H9 (cell line): ENCODE measurements around the gene EVL. TPM values are rescaled to one million over a fixed set of nuclear protein-coding genes. Genes with fewer than 3 reads are reported as not detected.

Experiments
- DNase-seq: peaks from one replicate; pipeline ENCODE4 v3.0.0-alpha.2; 2017
- H2AFZ ChIP-seq: one replicate; pipeline ENCODE4 v1.6.1; 2013; ENCODE audit warnings: mild to moderate bottlenecking, low read length, control low read depth, moderate library complexity
- H2AK5ac ChIP-seq: 2 replicates; pipeline ENCODE4 v1.6.1; 2013; ENCODE audit warnings: low read length, control low read depth, mixed read lengths; ENCODE audit not compliant: insufficient read length
- H2BK120ac ChIP-seq: one replicate; pipeline ENCODE4 v1.6.1; 2013; ENCODE audit warnings: low read depth, mild to moderate bottlenecking, low read length, control low read depth, inconsistent platforms; ENCODE audit not compliant: poor library complexity, severe bottlenecking
- H2BK12ac ChIP-seq: 2 replicates; pipeline ENCODE4 v1.6.1; 2013; ENCODE audit warnings: low read length, control low read depth, mixed read lengths, low read depth; ENCODE audit not compliant: insufficient read length
- H2BK15ac ChIP-seq: 2 replicates; pipeline ENCODE4 v1.6.1; 2013; ENCODE audit warnings: low read depth, low read length, control low read depth
- H2BK20ac ChIP-seq: one replicate; pipeline ENCODE4 v1.6.1; 2013; ENCODE audit warnings: low read depth, mild to moderate bottlenecking, low read length, control low read depth, inconsistent platforms; ENCODE audit not compliant: poor library complexity, severe bottlenecking
- H2BK5ac ChIP-seq: 2 replicates; pipeline ENCODE4 v1.6.1; 2013; ENCODE audit warnings: low read length, control low read depth, mixed read lengths; ENCODE audit not compliant: insufficient read length
- H3K14ac ChIP-seq: 2 replicates; pipeline ENCODE4 v1.6.1; 2013; ENCODE audit warnings: low read length, control low read depth; ENCODE audit not compliant: insufficient read depth
- H3K18ac ChIP-seq: 2 replicates; pipeline ENCODE4 v1.6.1; 2013; ENCODE audit warnings: low read depth, mild to moderate bottlenecking, mixed read lengths, low read length, control low read depth; ENCODE audit not compliant: insufficient read length
- H3K23ac ChIP-seq: 2 replicates; pipeline ENCODE4 v1.6.1; 2013; ENCODE audit warnings: low read length, control low read depth, mixed read lengths, low read depth; ENCODE audit not compliant: insufficient read length
- H3K23me2 ChIP-seq: 2 replicates; pipeline ENCODE4 v1.6.1; 2013; ENCODE audit warnings: low read depth, mild to moderate bottlenecking, mixed read lengths, low read length, control low read depth; ENCODE audit not compliant: insufficient read length, poor library complexity, severe bottlenecking
- H3K27ac ChIP-seq: 2 replicates; pipeline ENCODE4 v1.5.1; 2013; ENCODE audit warnings: low read length, control low read depth, mixed read lengths, low read depth; ENCODE audit not compliant: insufficient read length
- H3K27me3 ChIP-seq: 2 replicates; pipeline ENCODE4 v1.6.1; 2013; ENCODE audit warnings: low read length, control low read depth, inconsistent platforms; ENCODE audit not compliant: insufficient read depth
- H3K4ac ChIP-seq: 2 replicates; pipeline ENCODE4 v1.6.1; 2013; ENCODE audit warnings: low read depth, mild to moderate bottlenecking, control low read depth, inconsistent platforms, low read length, moderate library complexity
- H3K4me1 ChIP-seq: 2 replicates; pipeline ENCODE4 v1.6.1; 2013; ENCODE audit warnings: low read length, control low read depth, inconsistent platforms; ENCODE audit not compliant: insufficient read depth
- H3K4me2 ChIP-seq: 2 replicates; pipeline ENCODE4 v1.6.1; 2013; ENCODE audit warnings: low read length, control low read depth, mixed read lengths; ENCODE audit not compliant: insufficient read length, insufficient read depth
- H3K56ac ChIP-seq: 2 replicates; pipeline ENCODE4 v1.6.1; 2013; ENCODE audit warnings: low read depth, mild to moderate bottlenecking, mixed read lengths, low read length, control low read depth; ENCODE audit not compliant: insufficient read length
- H3K79me1 ChIP-seq: 2 replicates; pipeline ENCODE4 v1.6.1; 2013; ENCODE audit warnings: low read depth, mild to moderate bottlenecking, moderate library complexity, low read length, control low read depth, inconsistent platforms; ENCODE audit not compliant: insufficient read depth, poor library complexity, severe bottlenecking
- H3K79me2 ChIP-seq: 2 replicates; pipeline ENCODE4 v1.6.1; 2013; ENCODE audit warnings: low read length, control low read depth, inconsistent platforms; ENCODE audit not compliant: insufficient read depth
- H3K9ac ChIP-seq: 2 replicates; pipeline ENCODE4 v1.6.1; 2013; ENCODE audit warnings: low read length, control low read depth, mixed read lengths; ENCODE audit not compliant: insufficient read length; ENCODE audit errors: extremely low read depth
- H3K9me3 ChIP-seq: one replicate; pipeline ENCODE4 v1.6.1; 2013; ENCODE audit warnings: low read depth, low read length, inconsistent platforms; ENCODE audit not compliant: control insufficient read depth
- H3T11ph ChIP-seq: one replicate; pipeline ENCODE4 v1.6.1; 2013; ENCODE audit warnings: mild to moderate bottlenecking, low read length, control low read depth, inconsistent platforms
- H4K20me1 ChIP-seq: one replicate; pipeline ENCODE4 v1.6.1; 2013; ENCODE audit not compliant: control insufficient read depth, insufficient read length, insufficient read depth
- H4K5ac ChIP-seq: 2 replicates; pipeline ENCODE4 v1.6.1; 2013; ENCODE audit warnings: low read depth, mild to moderate bottlenecking, mixed read lengths, low read length, control low read depth; ENCODE audit not compliant: insufficient read length
- H4K8ac ChIP-seq: replicated peaks from 2 replicates; pipeline ENCODE4 v1.6.1; 2013; ENCODE audit warnings: low read length, control low read depth, mixed read lengths, low read depth; ENCODE audit not compliant: insufficient read length
- H4K91ac ChIP-seq: 2 replicates; pipeline ENCODE4 v1.6.1; 2013; ENCODE audit warnings: low read depth, mild to moderate bottlenecking, moderate library complexity, mixed read lengths, low read length, control low read depth; ENCODE audit not compliant: insufficient read length
- H3K27ac Mint-ChIP-seq, 3 experiments: 2 replicates in 2 of 3; 3 replicates in 1 of 3; pipeline ENCODE4 v1.8.0; 2020 to 2021; ENCODE audit warnings: mixed read lengths in 3 of 3, mild to moderate bottlenecking in 1 of 3, moderate library complexity in 1 of 3
- H3K27me3 Mint-ChIP-seq: 2 replicates; pipeline ENCODE4 v1.8.0; 2021; ENCODE audit warnings: low read depth, mild to moderate bottlenecking, moderate library complexity, mixed read lengths
- H3K36me3 Mint-ChIP-seq, 3 experiments: 2 replicates in 2 of 3; 3 replicates in 1 of 3; pipeline ENCODE4 v1.8.0; 2020 to 2021; ENCODE audit warnings: low read depth in 3 of 3, mixed read lengths in 3 of 3; ENCODE audit not compliant: insufficient read depth in 1 of 3
- H3K4me1 Mint-ChIP-seq, 2 experiments: 2 replicates each; pipeline ENCODE4 v1.8.0; 2020; ENCODE audit warnings: mixed read lengths in 2 of 2
- H3K4me3 Mint-ChIP-seq, 2 experiments: 2 replicates in 1 of 2; 3 replicates in 1 of 2; pipeline ENCODE4 v1.8.0; 2020 to 2021; ENCODE audit warnings: mild to moderate bottlenecking in 2 of 2, mixed read lengths in 2 of 2, moderate library complexity in 1 of 2
- H3K9me3 Mint-ChIP-seq, 2 experiments: 2 replicates in 1 of 2; 3 replicates in 1 of 2; pipeline ENCODE4 v1.8.0; 2020; ENCODE audit warnings: mild to moderate bottlenecking in 2 of 2, mixed read lengths in 2 of 2, moderate library complexity in 1 of 2
- WGBS: extraction: QIAGEN DNeasy Blood & Tissue Kit; methylation state at CpG from one replicate; pipeline ENCODE4 v1.1.7; 2013; ENCODE audit warnings: missing lambda C conversion rate, low lambda C conversion rate, mixed read lengths; ENCODE audit not compliant: insufficient read length; ENCODE audit errors: extremely low coverage; 5-methylcytosine and 5-hydroxymethylcytosine counted together
- total RNA-seq: library from RNA; stranded (reverse); gene quantifications from 2 replicates; pipeline ENCODE4 v1.2.1, GENCODE V29; 2021
- TF ChIP-seq, protein P1 (sequence below): fragments of 200-600 bp; sonication (generic); conservative IDR thresholded peaks from 3 replicates; pipeline ENCODE4 v1.8.0; 2021; ENCODE audit warnings: antibody characterized with exemption, mild to moderate bottlenecking

The EVL gene
- total RNA-seq, 1 experiment from 2014 or later, result 53.2 TPM

DNA sequence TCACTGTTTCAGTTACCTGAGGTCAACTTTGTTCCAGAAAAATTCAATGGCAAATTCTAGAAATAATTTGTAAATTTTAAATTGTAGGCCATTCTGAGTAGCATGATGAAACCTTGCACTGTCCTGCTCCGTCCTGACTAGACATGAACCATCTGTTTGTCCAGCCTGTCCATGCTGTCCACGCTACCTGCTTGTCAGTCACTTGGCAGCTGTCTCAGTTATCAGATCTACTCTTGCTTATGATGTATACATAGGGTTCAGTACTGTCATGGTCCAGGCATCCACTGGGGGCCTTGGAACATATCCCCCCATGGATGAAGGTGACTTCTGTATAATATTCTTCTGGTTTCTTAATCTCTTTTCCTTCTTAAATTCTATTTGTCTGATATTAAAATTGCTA is 14.1 kb upstream of the EVL start:
- Histone ChIP-seq H3K79me2 (no peaks in the 10 kb centered on the region), H3T11ph (no peak overlapping the region), H2BK5ac (no peak overlapping the region), H3K9ac (no peak overlapping the region), H3K4ac (no peak overlapping the region), H3K23ac (no peak overlapping the region), H2AFZ (no peak overlapping the region), H3K79me1 (no peaks in the 10 kb centered on the region), H2BK120ac (no peak overlapping the region), H4K20me1 (no peaks in the 10 kb centered on the region), H4K8ac (no peak overlapping the region), H4K5ac (no peak overlapping the region), H3K4me2 (no peak overlapping the region), H3K9me3 (no peaks in the 10 kb centered on the region), H3K14ac (no peak overlapping the region), H2BK20ac (no peak overlapping the region), H4K91ac (no peak overlapping the region), H3K18ac (no peak overlapping the region), H2AK5ac (no peak overlapping the region), H3K4me1 (no peaks in the 10 kb centered on the region), H3K23me2 (no peaks in the 10 kb centered on the region), H3K27ac (no peak overlapping the region), H3K56ac (no peak overlapping the region), H2BK12ac (no peak overlapping the region), H3K27me3 (no peaks in the 10 kb centered on the region), H2BK15ac (no peak overlapping the region)
- no peak for DNase-seq
- Mint-ChIP-seq H3K9me3 (no peaks in the 10 kb centered on the region), H3K27me3 (no peaks in the 10 kb centered on the region), H3K36me3 (no peaks in the 10 kb centered on the region), H3K4me1 (no peaks in the 10 kb centered on the region), H3K27ac (no peak overlapping the region), H3K4me3 (no peak overlapping the region)
- TF ChIP-seq, protein P1, sequence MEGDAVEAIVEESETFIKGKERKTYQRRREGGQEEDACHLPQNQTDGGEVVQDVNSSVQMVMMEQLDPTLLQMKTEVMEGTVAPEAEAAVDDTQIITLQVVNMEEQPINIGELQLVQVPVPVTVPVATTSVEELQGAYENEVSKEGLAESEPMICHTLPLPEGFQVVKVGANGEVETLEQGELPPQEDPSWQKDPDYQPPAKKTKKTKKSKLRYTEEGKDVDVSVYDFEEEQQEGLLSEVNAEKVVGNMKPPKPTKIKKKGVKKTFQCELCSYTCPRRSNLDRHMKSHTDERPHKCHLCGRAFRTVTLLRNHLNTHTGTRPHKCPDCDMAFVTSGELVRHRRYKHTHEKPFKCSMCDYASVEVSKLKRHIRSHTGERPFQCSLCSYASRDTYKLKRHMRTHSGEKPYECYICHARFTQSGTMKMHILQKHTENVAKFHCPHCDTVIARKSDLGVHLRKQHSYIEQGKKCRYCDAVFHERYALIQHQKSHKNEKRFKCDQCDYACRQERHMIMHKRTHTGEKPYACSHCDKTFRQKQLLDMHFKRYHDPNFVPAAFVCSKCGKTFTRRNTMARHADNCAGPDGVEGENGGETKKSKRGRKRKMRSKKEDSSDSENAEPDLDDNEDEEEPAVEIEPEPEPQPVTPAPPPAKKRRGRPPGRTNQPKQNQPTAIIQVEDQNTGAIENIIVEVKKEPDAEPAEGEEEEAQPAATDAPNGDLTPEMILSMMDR, result no peak
- WGBS, result no CpG with 5 or more reads among the region's 2 CpGs
